Peyer's patch (tissue), 4 donors: ENCODE results near the gene NXPH2.

Source experiments
- POLR2A ChIP-seq, 2 donors: fragments of 450-650 bp; IDR thresholded peaks; one replicate each; pipeline ENCODE4 v1.5.1; 2017; ENCODE audit warnings: antibody characterized with exemption in 2 of 2, mild to moderate bottlenecking in 2 of 2, moderate library complexity in 2 of 2
- TF ChIP-seq, protein P1 (sequence below), 6 experiments: fragments of 450-650 bp in 4 of 6; fragments of 200-600 bp in 2 of 6; sonication (generic) in 1 of 6; IDR thresholded peaks; one replicate each; pipeline ENCODE4 v1.5.1; 2017 to 2019; ENCODE audit warnings: antibody characterized with exemption in 6 of 6, mild to moderate bottlenecking in 3 of 6, moderate library complexity in 1 of 6

DNA sequence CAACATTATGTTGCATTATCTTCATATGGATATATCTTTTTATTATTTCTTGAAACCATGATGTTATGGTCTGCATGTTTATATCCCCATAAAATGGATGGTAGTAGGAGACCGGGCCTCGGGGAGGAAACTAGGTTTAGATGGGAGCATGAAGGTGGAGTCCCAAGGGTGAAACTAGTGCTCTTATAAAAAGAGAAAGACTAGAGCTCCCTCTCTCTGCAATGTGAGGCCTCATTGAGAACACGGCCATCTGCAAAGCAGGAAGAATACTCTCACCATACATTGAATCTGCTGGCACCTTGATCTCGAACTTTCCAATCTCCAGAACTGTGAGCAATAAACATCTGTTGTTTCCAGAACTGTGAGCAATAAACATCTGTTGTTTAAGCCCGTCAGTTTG, 64.0 kb downstream of the NXPH2 start:
- TF ChIP-seq, protein P1, sequence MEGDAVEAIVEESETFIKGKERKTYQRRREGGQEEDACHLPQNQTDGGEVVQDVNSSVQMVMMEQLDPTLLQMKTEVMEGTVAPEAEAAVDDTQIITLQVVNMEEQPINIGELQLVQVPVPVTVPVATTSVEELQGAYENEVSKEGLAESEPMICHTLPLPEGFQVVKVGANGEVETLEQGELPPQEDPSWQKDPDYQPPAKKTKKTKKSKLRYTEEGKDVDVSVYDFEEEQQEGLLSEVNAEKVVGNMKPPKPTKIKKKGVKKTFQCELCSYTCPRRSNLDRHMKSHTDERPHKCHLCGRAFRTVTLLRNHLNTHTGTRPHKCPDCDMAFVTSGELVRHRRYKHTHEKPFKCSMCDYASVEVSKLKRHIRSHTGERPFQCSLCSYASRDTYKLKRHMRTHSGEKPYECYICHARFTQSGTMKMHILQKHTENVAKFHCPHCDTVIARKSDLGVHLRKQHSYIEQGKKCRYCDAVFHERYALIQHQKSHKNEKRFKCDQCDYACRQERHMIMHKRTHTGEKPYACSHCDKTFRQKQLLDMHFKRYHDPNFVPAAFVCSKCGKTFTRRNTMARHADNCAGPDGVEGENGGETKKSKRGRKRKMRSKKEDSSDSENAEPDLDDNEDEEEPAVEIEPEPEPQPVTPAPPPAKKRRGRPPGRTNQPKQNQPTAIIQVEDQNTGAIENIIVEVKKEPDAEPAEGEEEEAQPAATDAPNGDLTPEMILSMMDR (IDR thresholded peaks at IDR 0.05) = no peak
- TF ChIP-seq POLR2A (IDR thresholded peaks at IDR 0.05) = no peak
